Stimulated activated CD4-positive, alpha-beta T cell treated with anti-CD3 and anti-CD28 coated beads, Interleukin-4, amount 100 ng/mL, for 24 hours (primary cell): ENCODE data around the gene MRPL41.
"Not testable (repeated sequence)": the region's sequence is repeated elsewhere in the genome, so short reads cannot be mapped to it uniquely, and the experiment has no call there.

Experiments used
- DNase-seq: peaks from one replicate; pipeline ENCODE4 v3.0.0-alpha.2; 2020

Gene MRPL41

DNA sequence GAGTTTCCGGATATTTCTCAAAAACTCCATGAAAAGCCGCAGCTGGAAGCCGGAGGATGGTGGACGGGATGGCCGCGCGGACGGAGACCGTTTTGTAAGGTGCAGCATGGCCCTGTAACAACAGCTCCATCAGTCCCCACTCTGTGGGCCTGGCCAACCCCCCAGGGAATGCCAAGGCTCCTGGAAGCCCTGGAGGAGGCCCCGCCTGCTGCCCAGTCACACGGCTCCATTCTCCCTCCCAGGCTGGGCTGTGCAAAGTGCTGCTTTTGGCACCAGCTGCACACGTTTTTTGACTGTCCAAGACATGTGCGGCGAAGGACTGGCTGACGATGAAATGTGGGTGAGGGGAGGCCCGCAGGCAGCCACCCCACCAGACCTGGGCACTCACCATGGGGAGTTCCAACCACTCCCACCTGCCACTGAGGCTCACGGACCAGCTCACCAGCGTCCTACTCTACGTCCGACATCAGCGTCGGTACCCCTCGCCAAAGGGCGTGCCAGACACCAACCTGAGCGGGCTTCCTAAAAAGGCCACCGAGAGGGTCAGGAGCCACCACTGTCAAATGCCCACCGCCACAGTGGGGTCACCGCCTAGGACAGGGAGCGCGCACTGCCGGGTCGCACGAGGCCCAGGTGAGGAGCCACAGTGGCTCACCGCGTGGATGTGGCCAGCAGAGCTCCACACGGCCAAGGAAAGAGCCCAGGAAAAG lies 28.8 kb upstream of the MRPL41 start:
- DNase-seq = no peak

- no peak for DNase-seq
These were observed 27.3 kb upstream of the MRPL41 start for GRCh38 chr9:137524161-137524980.

GRCh38 chr9:137524981-137525317 lies 26.7 kb upstream of the MRPL41 start:
- DNase-seq = no peak

DNA sequence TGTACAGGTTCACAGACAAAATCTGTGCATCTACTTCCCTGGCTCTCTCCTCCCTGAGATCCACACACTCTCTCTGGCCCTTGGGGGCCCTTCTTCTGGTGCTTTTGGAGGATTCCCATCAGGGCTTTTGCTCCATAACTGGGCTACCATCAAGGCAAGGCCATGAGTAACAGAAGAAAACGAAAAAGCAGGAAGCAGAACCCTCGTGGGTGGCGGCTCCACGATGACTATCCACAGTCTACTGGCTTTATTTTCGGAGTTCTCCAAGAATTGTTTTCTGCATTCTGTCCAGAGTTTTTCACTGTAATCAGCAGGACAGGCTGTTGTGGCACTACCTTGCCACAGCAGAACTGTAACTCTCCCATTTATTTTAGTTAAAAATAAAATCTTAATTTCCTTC lies 21.3 kb upstream of the MRPL41 start:
- DNase-seq = no peak

GRCh38 chr9:137531099-137531765 lies 20.4 kb upstream of the MRPL41 start:
- no peak for DNase-seq

DNA sequence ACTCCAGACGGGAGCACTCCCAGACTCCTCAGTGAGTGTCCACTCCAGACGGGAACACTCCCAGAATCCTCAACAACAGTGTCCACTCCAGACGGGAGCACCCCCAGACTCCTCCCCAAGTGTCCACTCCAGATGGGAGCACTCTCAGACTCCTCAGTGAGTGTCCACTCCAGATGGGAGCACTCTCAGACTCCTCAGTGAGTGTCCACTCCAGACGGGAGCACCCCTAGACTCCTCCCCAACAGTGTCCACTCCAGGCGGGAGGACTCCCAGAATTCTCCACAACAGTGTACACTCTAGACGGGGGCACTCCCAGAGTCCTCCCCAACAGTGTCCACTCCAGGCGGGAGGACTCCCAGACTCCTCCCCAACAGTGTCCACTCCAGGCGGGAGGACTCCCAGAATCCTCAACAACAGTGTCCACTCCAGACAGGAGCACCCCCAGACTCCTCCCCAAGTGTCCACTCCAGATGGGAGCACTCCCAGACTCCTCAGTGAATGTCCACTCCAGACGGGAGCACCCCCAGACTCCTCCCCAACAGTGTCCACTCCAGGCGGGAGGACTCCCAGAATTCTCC lies 18.7 kb upstream of the MRPL41 start:
- DNase-seq = not testable (repeated sequence)

DNA sequence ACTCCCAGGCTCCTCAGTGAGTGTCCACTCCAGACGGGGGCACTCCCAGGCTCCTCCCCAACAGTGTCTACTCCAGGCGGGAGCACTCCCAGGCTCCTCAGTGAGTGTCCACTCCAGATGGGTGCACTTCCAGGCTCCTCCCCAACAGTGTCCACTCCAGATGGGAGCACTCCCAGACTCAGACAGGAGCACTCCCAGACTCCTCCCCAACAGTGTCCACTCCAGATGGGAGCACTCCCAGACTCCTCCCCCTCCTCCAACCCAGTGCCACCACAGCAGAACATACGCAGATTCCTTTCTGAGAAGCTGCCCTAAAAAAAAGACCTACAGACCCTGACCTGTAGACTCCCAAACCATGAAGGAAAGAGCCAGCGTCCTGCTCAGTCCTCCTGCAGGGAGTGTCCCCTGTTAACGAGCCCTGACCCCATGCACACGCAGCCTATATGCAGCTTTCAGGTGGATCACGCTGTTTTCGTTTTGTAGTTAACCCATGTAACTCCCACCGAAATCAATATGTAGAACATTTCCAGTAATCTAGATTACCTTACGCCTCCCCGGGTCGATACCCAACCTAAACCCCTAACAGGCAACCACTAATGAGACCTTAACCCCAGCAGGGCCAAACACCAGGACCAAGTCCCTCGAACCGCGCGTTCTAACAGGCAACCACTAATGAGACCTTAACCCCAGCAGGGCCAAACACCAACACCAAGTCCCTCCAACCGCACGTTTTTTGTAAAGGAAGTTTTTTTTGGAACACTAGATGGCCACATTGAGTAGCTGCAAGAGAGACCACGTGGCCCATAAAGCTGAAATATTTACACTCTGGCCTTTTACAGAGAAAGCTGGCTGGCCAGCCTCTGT lies 17.2 kb upstream of the MRPL41 start:
- peak; percentile 27 for DNase-seq

- DNase-seq = no peak
These were observed 16.6 kb upstream of the MRPL41 start for GRCh38 chr9:137535120-137535428.

GRCh38 chr9:137536594-137537131 lies 15.0 kb upstream of the MRPL41 start:
- DNase-seq = not testable (repeated sequence)

GRCh38 chr9:137538058-137538457 lies 13.6 kb upstream of the MRPL41 start:
- DNase-seq = no peak

DNA sequence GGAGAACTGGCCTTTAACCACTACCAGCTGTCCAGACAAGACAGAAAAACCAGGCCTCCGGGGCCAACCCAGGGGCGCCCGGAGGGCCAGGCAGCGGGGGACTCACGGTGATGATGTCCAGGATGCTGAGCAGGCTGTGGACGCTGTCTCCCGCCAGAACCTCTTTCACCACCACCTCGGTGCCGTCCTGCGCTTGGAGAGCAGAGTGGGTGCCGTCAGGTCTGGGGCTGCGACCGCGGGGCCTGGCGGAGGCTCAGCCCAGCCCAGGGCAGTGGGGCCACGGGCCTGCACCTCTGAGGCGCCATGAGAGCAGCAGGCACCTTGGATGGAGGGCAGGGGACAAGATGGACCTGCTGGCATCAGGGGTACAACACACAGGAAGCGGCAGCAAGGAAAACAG lies 11.1 kb upstream of the MRPL41 start:
- DNase-seq = no peak

DNA sequence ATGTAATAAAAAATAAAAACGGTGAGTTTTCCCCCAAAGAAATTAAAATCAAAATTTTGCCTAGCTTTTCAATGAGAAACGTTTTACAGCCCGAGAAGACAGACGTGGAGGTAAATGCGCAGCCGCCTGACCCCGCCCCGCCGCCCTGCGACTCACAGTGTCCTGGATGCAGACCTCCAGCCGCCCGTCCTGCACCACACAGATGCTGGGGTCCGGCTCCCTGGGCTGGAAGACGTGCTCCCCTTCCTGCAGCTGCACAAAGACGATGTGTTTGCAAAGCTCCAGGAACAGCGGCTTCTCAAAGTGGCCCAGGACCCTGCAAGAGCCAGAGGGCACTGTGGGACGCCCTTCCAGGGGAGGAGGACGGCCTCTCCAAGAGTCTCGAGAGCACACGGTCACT lies 9.2 kb upstream of the MRPL41 start:
- no peak for DNase-seq

GRCh38 chr9:137543237-137543963 lies 8.3 kb upstream of the MRPL41 start:
- DNase-seq = no peak

DNA sequence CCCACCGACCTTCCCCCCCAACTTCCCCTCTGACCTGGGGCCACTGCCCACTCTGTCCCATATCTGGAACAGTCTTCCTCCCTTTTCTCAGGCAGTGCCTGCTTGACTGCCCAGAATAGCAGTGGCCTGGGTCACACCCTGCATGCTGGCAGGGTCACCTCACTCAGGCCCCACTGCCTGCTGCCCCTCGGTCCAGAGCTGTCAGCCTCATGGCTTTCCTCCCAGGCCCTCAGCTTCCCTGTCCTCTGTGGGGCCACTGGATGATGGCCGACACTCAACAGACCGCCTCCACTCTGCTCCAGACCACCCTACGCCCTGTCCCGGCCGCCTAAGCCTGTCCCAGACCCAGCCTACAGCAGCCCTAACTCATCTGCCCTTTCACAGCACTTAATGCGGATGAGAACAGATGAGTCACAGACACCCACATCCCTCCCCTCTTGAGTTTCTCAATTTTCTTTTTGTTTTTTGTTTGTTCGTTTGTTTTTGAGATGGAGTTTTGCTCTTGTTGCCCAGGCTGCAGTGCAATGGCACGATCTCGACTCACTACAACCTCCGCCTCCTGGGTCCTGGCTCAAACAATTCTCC lies 7.4 kb upstream of the MRPL41 start:
- no peak for DNase-seq

GRCh38 chr9:137545123-137545522 lies 6.6 kb upstream of the MRPL41 start:
- no peak for DNase-seq

- no peak for DNase-seq
These were observed 3.8 kb upstream of the MRPL41 start for GRCh38 chr9:137547687-137548543.

DNA sequence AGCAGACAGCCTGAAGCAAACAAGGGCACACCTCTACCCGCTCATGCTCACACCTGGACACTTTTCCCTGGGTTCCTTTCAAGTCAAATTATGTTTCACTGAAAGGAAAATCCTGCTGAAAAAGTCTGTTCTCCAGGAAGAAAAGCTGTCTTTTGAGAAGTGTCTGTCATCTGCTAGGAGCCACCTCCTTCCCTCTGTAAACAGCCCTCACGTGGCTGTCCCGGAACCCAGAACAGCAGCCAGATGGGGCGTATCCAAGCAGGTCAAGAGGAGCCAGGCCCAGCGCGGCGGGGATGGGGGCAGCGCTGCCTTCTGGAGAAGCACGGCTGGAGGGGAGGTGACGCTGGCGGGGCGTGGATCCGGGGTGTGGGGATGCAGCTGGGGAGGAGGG lies 1.5 kb upstream of the MRPL41 start, which contains the start of gene PNPLA7:
Gene PNPLA7 (minus strand): TSS at position 172 of the 391 bp plus-strand sequence. CDS start 205 bp downstream, outside the sequence.
- peak; percentile 49 for DNase-seq

DNA sequence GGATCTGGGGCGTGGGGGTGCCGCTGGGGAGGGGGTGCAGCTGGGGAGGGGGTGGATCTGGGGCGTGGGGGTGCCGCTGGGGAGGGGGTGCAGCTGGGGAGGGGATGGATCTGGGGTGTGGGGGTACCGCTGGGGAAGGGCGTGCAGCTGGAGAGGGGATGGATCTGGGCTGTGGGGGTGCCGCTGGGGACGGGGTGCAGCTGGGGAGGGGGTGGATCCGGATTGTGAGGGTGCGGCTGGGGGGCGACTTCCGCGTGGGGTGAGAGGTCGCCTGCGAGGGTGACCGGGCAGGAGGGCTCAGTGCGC lies 768 bp upstream of the MRPL41 start:
- DNase-seq = not testable (repeated sequence)

DNA sequence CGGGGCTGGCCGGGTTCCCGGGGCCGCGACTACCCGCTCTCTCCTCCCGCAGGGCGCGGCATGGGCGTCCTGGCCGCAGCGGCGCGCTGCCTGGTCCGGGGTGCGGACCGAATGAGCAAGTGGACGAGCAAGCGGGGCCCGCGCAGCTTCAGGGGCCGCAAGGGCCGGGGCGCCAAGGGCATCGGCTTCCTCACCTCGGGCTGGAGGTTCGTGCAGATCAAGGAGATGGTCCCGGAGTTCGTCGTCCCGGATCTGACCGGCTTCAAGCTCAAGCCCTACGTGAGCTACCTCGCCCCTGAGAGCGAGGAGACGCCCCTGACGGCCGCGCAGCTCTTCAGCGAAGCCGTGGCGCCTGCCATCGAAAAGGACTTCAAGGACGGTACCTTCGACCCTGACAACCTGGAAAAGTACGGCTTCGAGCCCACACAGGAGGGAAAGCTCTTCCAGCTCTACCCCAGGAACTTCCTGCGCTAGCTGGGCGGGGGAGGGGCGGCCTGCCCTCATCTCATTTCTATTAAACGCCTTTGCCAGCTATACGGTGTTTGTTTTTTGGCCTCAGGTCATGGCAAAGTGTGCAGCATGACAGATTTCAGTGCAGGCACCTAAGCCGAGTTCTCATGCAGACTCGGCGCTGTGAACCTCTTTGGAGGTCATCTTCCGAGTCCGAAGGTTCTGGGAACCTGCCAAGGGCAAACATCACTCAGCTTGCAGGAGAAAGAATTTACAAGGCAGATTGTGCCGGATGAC lies 516 bp downstream of the MRPL41 start:
- peak; percentile 20 for DNase-seq

- DNase-seq = not testable (repeated sequence)
These were observed 2.0 kb downstream of the MRPL41 start for GRCh38 chr9:137553654-137554053.
